ENCODE measurements around the gene SGK2.

SGK2 gene

DNA sequence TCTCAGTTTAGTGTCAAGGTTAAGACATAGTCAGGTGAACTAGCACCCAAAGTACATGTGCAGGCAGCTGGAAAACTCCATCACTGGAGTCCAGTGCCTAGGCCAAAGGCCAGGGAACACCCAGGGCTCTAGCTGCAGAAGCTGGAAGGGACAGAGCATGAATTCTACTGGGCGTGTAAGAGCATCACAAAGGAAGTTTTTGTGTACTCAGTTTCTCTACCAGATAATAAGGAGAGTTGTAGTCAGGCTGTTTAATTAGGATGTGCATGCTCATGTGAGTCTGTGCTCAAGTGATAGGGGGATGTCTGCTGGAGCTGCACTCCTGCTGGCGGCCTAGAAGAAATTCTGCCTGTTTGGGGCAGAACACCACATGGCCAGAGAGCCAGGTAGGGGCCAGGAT, 43.2 kb upstream of the SGK2 start:
- no peaks in the 10 kb centered on the region for H3K36me3 ChIP-seq (replicated peaks)
- no peak overlapping the region for H3K27ac ChIP-seq
- H3K27me3 ChIP-seq (replicated peaks), result no peaks in the 10 kb centered on the region
- in situ Hi-C loops (cut with HindIII; ENCODE audit: low pct_ligation_motif_present, low sequenced_read_pairs), result no loop called here
- no peak for DNase-seq
- TF ChIP-seq, protein P1, sequence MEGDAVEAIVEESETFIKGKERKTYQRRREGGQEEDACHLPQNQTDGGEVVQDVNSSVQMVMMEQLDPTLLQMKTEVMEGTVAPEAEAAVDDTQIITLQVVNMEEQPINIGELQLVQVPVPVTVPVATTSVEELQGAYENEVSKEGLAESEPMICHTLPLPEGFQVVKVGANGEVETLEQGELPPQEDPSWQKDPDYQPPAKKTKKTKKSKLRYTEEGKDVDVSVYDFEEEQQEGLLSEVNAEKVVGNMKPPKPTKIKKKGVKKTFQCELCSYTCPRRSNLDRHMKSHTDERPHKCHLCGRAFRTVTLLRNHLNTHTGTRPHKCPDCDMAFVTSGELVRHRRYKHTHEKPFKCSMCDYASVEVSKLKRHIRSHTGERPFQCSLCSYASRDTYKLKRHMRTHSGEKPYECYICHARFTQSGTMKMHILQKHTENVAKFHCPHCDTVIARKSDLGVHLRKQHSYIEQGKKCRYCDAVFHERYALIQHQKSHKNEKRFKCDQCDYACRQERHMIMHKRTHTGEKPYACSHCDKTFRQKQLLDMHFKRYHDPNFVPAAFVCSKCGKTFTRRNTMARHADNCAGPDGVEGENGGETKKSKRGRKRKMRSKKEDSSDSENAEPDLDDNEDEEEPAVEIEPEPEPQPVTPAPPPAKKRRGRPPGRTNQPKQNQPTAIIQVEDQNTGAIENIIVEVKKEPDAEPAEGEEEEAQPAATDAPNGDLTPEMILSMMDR (IDR thresholded peaks at IDR 0.05; ENCODE audit: low read depth, low read length, missing control alignments), result no peak
- no peak overlapping the region for H3K4me3 ChIP-seq (ENCODE audit: low read depth, low read length)

DNA sequence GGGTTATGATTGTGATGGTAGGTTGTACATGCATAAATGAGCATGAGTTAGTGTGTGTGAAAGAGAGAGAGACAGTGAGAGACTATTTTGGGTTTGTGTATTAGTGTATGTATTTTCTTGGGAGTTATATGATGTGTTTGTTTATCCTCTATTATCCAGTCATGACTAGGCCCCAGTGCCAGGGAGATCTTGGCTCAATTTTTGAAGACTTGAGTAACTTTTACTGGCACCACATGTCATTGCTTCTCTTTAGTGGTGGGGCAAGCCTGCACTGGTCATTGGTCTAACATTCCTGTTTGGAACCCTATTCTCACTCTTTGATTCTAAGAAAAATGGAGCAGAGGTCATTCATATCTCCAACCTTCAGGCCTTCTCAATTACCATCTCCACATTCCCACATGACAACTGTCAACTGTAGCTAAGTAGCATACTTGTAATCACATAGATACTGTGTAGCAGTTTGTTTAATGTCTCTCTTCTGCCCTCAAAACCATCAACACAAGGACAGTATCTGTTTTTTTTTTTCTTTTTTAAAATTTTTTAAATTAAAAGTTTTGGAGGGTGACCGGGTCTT, 42.5 kb upstream of the SGK2 start:
- H3K36me3 ChIP-seq (replicated peaks), result no peaks in the 10 kb centered on the region
- DNase-seq, result no peak
- no peak overlapping the region for H3K27ac ChIP-seq
- no peak overlapping the region for H3K4me3 ChIP-seq (ENCODE audit: low read depth, low read length)
- in situ Hi-C loops (cut with HindIII; ENCODE audit: low pct_ligation_motif_present, low sequenced_read_pairs), result no loop called here
- TF ChIP-seq, protein P1 (IDR thresholded peaks at IDR 0.05; ENCODE audit: low read depth, low read length, missing control alignments), result no peak
- H3K27me3 ChIP-seq (replicated peaks), result no peaks in the 10 kb centered on the region

DNA sequence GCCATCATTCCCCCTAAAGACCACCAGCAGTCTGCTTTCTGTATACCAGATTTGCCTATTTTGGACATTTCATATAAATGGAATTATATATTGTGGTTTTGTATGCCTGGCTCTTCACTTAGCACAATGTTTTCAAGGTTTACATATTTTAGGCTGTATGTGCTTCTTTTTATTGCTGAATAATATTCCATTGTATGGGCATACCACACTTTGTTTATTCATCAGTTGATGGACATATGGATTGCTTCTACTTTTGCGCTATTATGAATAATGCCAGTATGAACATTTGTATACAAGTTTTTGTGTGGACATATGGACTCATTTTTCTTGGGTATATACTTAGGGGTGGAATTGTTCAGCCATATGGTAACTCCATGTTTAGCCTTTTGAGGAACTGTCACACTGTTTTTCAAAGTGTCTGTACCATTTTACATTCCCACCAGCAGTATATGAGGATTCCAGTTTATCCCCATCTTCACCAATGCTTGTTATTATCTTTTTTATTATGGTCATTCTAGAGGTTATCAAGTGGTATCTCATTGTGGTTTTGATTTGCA, 38.7 kb upstream of the SGK2 start:
- no peak for DNase-seq
- TF ChIP-seq, protein P1 (IDR thresholded peaks at IDR 0.05; ENCODE audit: low read depth, low read length, missing control alignments), result no peak
- H3K4me3 ChIP-seq (ENCODE audit: low read depth, low read length), result no peak overlapping the region
- in situ Hi-C loops (cut with HindIII; ENCODE audit: low pct_ligation_motif_present, low sequenced_read_pairs), result no loop called here
- no peaks in the 10 kb centered on the region for H3K36me3 ChIP-seq (replicated peaks)
- no peaks in the 10 kb centered on the region for H3K27me3 ChIP-seq (replicated peaks)
- no peak overlapping the region for H3K27ac ChIP-seq

DNA sequence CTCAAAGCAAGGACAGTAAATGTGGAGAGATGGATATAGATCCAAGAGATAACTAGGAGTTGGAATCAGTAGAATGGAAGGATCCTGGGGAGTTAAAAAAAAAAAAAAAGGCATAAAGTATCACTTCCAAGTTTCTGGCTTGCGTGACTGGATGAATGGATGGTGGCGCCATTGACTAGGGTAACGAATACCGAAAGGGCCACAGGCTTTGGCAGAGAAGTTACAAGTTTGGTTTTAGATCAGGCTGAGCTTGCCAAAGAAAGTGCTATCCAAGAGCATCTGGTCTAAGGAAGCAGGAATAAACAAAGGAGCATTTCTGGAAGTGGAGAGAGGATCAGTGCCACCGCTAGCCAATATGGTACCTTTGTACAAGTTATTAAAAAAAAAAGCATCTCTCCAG, 33.8 kb upstream of the SGK2 start:
- in situ Hi-C loops (cut with HindIII; ENCODE audit: low pct_ligation_motif_present, low sequenced_read_pairs), result no loop called here
- TF ChIP-seq, protein P1 (IDR thresholded peaks at IDR 0.05; ENCODE audit: low read depth, low read length, missing control alignments), result no peak
- H3K36me3 ChIP-seq (replicated peaks), result no peaks in the 10 kb centered on the region
- no peaks in the 10 kb centered on the region for H3K27me3 ChIP-seq (replicated peaks)
- no peak for DNase-seq
- no peak overlapping the region for H3K27ac ChIP-seq
- H3K4me3 ChIP-seq (ENCODE audit: low read depth, low read length), result no peak overlapping the region

DNA sequence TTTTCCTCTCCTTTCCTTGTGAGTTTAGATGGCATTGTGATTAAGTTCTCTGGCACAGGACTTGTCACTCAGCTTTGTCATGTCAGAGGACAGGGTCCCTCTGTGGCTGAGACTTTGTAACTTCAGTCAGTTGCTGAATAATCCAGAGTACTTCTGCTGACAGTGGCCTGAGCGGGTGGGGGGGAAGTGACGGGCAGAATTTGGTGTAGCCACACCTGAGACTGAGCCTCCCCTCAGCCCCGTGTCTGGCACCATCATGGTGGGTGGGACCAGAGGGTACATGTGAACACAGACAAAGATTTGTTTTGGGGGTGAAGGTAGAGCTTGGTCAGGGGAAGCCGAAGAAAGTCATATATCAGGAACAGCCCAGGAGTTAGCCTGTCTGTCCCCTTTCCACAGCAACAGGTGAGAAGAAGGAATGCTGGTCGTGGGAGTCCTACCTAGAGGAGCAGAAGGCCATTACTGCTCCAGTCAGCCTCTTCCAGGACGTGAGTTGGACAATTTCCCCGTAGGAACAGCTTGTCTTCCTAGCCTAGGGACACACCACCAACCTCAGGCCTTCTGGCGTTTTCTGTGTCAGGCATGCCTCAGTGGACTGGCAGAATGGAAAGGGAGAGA, 30.5 kb upstream of the SGK2 start:
- no peaks in the 10 kb centered on the region for H3K36me3 ChIP-seq (replicated peaks)
- TF ChIP-seq, protein P1 (IDR thresholded peaks at IDR 0.05; ENCODE audit: low read depth, low read length, missing control alignments), result no peak
- no peak overlapping the region for H3K4me3 ChIP-seq (ENCODE audit: low read depth, low read length)
- DNase-seq, result no peak
- H3K27ac ChIP-seq, result no peak overlapping the region
- in situ Hi-C loops (cut with HindIII; ENCODE audit: low pct_ligation_motif_present, low sequenced_read_pairs), result no loop called here
- no peaks in the 10 kb centered on the region for H3K27me3 ChIP-seq (replicated peaks)
